ELF-1 (cell line): ENCODE measurements around the gene CSTF1.
A peak's percentile ranks its signal among the peaks of the same experiment; 100 is the strongest.

Source experiments
- DNase-seq: peaks from one replicate; pipeline ENCODE4 v3.0.0-alpha.2; 2016; ENCODE audit warnings: low read depth, low spot score

CSTF1 gene

DNA sequence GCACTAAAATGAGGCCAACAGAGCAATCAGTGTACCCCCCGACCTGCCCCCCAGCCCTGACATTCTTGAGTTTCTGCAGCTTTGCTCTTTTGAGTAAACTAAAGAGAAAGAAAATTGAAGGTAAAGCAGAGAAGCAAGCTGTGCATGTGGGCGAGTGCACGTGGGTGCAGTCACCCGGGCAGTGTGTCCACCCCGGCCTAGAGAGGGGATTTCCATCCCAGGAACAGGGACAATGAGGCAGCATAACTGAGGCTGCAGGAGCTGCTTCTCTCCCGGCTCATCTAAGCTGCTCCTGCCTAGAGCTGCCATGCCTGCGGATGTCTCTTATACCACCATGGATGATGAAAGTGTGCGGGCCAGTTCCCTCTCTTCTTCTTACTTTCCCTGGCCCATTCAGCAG, 36.4 kb downstream of the CSTF1 start:
- no peak for DNase-seq

DNA sequence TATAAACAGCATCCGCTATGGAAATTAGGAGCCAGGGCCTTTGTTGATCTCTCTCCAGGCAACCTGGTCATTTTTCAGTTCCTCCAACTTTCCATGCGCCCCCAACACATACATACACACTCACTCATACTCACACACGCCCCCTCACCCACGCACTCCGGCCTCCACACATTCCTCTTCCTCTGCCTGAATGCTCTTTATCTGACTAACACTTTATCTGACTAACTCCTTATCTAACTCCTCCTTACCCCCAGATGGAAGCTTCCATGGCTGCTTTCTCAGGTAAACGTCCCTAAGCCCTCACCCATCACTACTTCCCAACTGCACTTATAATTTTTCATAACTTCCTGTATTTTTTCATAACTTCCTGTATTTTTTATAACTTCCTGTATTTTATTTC, 37.1 kb downstream of the CSTF1 start:
- DNase-seq, result no peak

DNA sequence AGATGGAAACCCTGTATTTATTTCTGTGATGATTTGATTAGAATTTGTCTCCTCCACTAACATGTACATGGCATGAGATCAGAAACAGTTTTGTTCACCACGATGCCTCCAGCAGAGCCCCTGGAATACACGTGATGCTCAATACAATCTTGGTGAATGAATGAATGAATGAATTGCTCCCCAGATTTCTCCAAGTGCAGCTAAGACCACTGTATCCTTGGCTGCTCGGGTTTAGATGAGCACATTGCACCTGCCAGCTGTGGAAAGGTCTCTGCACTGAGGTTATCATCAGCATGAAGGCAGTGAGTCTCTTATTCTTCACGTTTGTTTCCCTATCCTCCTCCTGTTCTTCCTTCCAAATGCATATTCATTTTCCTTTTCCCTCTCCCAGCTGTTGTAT, 37.5 kb downstream of the CSTF1 start:
- DNase-seq, result no peak

DNA sequence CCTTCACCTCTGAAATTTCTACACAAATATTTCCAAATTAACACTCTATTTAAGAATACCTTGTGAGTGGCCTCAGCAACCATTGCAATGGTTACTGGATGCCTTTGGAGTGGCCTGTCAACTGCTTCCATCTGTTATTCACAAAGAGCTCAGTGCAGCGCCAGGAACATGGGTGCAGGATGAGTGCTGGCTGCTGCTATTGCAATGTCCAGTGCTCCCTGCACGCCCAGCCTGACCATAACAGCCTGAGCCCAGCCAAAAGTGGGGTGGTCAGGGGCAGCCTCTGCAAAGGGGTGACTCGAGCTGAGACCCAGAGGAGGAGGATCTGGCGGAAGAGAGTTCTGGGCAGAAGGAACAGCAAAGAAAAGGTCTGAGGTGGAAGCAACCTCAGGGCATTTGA, 38.0 kb downstream of the CSTF1 start:
- peak; percentile 23 for DNase-seq

DNA sequence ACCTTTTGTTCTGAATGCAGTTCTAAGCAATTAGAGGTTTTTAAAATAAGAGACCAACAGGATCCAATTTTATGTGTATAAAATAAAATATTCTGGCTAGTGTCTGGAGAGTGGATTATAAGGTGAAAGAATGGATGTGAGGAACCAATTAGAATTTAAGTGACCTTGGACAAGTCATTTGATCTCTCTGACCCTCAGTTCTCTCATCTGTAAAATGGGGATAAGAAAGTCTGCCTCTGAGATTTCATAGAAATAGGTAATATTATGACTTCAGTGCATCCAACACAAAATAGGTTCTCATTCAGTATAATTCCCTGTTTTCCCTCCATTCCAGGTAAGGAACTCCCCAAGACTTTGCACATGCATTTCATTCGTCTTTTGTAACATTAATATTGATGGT, 38.5 kb downstream of the CSTF1 start:
- DNase-seq, result no peak

DNA sequence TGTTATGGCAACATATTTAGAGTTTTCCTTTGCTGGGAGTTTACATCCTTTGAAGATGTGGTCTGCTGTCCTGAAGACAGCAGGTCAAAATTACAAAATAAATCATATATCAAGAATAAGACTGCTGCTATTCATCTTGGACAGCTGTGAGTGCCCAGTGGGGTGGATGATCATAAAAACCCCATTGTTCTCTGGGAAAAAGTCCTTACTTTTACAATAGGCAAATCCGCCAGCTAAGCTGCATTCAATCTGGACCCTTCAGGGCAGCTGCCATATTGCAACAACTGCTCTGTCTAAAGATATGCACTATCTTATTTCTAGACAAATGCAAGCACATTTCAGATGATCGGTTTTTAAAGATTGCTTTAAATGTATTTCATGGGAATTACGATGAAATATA, 39.0 kb downstream of the CSTF1 start:
- DNase-seq, result no peak

DNA sequence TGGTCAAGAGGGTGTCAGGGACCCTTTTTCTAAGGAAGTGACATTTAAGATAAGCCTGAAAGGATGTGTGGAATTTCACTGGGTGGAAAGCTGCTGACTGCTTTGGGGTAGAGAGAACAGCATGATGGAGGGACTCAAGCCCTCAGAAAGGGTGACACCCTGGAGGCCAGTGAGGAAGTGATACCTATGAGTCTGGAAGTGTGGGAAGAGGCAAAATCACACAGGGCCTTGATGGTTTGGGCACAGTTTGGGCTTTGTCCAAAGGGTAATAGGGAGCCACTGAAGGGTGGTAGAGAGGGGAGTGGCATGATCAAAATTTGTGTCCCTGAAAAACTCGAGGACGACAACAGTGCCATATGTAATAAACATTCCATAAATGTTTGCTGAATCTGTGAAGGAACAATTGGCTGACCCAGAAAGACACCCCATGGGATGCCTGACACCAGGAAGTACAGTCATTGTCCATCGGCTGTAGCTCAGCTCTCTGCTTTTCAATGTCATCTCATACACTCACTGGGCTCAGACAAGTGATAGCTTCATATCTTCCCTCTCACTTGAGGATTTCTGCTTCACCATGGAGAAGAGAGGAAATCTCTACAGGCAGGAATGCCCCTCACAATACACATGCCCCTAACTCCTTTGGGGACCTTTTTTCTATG, 40.9 kb downstream of the CSTF1 start:
- no peak for DNase-seq

DNA sequence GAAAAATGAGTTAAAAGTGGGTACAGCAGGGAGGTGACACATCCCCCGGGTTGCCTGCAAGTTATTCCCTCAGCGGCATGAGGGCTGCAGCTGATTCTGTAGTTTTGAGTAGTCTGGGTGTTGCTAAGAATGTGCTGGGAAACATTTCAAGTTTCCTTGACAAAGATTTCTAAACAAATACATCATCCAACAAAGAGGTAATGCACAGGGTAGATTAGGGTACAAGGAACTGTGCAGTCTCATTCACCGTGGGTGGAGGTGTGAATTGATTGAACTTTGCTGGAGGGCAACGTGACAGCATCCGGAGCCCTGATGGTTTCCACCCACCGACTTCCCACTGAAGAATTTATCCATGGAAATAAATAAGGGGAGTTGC, 41.4 kb downstream of the CSTF1 start:
- no peak for DNase-seq

DNA sequence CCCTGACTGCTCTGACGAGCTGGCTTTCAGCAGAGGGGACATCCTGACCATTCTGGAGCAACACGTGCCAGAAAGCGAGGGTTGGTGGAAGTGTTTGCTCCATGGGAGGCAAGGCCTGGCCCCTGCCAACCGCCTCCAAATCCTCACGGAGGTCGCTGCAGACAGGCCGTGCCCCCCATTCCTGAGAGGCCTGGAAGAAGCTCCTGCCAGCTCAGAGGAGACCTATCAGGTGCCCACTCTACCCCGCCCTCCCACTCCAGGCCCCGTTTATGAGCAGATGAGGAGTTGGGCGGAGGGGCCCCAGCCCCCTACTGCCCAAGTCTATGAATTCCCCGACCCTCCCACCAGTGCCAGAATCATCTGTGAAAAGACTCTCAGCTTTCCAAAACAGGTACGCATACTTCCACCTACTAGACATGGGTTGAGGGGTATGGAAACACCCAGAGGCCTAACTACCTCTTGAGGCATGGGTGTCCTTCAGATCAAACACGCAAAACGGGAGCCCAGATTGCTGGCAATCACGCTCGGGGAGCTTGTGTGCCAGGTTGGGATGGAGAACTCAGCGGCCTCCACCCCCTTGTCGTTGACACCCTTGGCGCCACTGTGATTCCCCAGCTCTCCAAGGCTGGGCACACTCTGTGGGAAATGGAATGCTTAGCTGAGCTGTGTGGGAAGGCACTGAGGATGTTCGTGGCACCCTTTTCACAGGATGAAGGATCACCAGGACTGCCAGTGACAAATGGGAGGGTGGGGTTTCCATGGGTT, 44.9 kb downstream of the CSTF1 start:
- DNase-seq, result no peak

DNA sequence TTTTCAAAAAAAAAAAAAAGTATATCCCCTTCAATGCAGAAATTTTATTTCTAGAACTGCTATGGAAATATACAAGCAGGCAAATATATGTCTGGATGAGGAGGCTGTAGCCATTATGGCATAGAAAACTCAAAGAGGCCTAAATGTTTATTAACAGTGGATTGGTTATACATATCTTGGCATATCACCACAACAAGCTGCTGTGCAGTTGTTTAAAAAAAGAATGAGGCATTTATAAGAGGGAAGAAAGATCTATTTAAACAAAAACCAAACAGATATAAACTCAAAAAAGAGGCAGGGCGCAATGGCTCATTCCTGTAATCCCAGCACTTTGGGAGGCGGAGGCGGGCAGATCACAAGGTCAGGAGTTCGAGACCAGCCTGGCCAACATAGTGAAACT, 45.8 kb downstream of the CSTF1 start:
- DNase-seq, result no peak

DNA sequence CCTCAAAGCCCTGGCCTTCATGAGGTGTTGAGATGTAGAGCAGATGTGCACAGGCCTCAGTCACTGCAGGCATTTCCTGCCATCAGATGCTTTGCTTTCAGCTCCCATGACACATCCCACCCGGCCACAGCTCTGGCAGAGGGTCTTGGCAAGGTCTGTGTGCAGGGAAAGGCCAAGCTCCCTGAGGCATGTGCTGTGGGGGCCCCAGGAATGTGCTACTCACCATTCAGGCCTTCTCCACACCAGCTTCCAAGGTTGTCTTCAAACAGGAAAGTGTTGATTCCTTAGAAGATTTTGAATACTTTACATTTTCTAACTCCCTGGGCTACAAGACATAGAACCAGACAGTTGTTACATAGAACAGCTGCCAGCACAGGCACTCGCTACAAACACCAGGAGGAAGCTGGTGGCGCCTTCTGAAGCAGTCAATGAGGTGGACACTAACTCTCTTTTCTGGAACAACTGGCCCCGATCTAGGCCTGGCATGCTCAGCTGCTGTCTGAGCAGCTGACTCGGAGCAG, 47.4 kb downstream of the CSTF1 start:
- DNase-seq, result peak; percentile 87

DNA sequence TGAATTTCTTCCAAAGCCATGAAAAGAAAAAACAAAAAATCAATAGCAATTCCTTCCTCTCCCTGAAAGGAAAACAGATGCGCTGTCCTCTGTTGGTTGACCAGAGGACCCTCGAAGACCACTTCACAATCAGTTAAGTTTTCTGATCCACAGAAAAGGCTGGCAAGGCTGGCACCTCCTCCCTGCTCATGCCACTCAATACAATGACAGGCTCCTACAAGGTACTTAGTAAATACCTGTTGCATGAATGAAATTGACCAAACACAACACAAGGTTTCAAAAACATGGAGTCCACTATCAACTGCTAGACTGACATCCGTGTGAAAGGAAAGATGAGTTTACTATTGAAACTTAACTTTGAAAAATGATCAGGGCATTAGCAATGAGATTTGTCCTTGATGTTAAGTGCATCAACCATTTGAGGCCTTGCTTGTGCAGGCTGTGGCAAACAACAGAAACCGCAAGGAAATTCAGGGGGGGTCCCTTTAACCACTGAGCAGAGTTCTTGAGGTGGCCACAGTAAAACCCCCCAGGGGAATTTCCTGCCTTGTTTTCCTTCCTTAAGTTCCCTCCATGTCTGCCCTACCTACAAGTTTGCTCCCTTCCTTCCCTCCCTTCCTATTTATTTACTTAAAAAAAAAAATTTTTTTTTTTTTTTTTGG, 48.0 kb downstream of the CSTF1 start:
- no peak for DNase-seq

DNA sequence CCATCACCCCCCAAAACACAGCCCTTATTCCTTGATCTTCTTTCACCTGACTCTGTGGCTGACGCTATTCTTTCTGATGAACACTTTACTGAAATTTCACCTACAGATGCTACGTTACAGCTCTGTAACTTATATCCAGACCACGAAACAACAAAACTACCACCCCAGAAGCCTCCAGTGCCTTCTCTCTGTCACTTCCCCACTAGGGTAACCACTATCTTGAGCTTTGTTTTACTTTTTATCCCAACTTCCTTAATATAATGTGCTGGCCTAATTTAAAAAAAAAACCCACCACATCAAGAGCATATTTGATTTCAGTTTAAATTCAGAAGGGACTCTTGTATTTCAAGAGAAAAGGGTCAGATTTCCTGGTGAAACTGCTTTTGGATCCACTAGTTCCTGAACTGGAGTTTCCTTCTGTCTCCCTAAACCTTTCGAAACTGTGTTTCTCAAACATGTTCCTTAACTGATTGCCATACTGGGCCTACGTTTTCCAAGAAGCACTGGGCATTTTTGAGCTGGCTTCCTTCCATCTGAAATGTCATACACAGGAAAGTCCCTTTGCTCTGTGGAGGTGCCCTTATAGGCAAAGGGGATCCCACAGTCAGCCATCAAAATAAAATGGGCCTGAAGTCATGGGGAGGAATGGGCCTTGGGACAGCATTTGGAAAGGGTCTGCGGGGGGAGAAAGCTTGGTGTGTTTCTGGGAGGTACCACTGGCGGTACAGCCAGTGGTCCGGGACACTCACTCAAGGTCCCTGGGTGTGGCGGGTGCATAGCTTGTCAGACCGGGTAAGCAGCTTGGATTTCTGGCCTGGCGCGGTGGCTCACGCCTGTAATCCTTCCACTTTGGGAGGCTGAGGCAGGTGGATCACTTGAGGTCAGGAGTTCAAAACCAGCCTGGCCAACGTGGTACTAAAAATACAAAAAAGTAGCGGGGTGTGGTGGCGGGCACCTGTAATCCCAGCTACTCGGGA, 50.2 kb downstream of the CSTF1 start:
- DNase-seq, result no peak

DNA sequence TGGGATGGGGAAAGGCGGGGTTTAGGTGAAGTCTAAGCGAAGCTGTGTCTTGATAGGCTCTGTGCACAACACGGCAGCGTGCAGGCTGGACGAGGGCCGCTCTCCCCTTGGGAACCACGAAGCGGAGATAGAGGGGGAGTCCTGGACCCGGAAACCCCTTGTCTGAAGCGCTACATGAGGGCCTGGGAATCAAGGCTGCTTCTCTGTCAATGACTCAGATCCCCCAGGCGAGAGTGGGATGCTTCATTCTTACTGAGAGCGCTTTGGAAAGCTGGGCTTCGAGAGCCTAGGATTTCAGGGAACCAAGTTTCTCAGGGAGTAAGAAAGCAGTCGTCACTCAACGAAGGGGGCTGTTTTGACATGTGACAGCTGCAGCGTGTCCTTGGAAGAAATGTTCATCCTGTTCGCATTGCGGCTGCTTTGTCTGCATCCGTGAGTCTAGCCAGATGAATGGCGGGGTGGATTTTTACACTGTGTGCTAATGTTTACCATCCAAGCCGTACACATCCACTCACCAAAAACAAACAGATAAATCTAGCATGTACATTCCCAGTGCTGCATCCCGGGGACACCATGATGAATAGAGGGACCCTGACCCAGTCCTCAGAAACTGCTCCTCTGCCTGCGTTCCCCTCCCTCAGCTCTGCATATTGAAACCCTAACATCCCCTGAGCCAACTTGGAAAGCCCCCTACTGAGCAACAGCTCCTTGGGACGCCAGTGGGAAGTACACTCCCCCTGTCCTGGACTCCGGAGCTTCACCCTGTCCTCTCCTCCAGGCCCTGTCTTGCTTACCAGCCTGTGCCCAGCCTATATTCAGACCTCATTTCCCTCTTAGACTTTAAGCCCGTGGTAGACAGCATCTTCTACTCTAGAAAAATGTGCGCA, 51.5 kb downstream of the CSTF1 start:
- peak; percentile 32 for DNase-seq

DNA sequence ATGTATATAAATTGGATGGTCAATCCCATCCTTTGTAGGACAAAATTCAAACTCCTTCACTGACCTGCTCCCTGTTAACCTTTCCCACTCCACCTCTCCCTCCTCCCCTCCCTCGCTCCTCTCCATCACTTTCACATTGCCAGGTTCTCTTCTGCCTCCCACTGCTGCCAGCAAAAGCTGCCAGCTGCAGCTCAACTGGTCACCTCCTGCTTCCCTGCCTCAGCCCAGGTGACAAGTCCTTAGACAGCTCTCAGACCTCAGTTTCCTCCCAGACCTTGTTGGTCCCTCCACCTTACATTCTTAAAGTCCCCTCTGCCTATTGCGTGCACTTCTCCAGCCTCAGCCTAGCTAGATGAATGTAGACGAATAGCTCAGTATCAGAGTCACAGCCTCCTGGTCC, 52.7 kb downstream of the CSTF1 start:
- no peak for DNase-seq

DNA sequence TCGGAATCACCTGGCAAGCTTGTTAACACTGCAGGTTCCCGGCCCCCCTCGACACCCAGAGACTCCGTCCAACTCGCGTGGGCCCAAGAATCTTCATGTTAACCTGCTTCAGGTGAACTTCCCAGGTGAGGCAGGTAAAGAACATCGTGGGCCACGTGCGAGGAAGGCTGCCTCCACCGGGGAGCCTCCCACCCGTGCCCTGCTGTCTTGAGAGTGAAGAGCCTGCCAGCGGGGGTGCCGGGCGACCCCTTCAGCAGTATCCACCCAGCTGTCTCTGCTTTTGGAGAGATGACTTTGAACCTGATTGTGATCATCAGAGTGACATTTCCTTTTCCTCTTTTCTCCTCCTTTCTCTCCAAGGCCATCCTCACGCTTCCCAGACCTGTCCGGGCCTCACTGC, 53.1 kb downstream of the CSTF1 start:
- DNase-seq, result no peak

DNA sequence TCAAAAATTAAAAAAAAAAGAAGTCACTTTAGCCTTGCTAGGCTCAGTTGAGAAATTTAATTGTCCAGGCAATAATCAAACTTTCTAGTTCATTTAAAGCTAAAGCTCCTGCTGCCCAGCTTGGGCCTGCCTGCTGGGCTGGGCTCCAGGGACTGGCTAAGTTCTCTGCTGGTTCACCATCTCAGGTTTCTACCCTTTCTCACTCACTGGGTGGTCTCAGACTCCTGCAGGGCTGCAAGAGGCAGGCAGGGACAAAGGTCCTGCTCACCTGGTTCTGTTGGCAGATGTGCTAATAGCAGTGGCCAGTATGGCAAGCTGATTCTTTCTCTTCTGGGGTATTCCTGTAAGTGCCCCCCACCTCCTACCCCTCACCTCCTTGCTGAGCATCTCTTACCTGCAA, 54.8 kb downstream of the CSTF1 start:
- DNase-seq, result peak; percentile 30

DNA sequence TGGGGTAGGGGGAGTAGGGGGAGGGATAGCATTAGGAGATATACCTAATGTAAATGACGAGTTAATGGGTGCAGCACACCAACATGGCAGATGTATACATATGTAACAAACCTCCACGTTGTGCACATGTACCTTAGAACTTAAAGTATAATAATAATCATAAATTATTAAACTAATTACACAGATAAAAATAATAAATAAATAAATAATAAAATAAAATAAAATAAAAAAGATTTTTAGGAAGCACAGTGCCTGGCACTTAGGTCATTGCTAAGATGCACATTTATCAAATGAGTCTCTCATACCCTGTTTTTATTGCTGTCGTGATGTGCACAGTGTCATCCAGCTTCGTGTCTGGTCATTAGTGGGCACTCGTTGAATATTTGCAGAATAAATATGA, 57.0 kb downstream of the CSTF1 start:
- no peak for DNase-seq

DNA sequence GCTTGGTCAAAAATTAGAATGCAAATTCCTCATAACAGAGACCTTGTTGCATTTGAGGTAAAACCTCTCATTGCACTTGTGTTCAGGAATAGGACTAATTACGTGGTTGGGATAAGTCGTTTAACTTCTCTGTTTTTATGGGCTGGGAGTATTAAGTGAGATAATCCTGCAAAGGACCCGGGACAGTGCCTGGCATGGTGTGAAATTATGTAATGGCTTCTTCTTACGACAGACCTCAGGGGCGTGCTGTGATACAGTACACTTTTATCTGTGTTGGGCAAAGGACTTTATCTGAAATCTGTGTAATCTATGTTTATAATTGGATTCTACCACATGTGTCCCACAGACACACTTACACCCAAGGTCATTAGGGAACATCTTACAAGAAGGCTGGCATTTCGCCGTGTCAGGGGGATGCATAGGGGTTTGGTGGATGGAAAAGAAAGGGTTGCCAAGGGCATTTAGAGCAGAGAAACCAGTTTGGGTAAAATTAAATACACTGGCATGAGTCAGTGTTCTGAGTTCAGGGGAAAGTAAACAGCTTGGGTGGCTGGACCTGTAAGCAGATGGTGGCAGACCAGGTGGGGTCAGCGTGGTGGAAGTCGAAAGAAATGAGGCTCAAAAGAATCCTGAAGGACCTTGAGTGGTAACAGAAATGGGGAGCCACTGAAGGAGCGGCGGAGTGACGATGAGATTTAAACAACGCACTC, 58.8 kb downstream of the CSTF1 start:
- no peak for DNase-seq

DNA sequence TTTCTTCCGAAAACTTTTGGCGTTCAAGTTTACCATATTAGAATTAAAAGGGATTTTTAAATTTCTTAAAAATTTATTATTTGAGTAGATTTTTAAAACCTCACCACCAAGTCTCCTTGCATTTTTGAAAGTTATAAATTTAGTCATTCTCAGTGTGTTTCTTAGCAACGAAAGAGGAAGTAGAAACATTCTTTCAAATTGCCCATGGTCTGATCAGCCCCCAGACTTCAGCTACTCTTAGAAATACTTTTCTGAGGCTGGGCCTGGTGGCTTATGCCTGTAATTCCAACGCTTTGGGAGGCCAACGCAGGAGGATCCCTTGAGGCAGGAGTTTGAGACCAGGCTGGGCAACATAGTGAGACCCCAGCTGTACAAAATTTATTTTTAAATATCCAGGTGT, 60.9 kb downstream of the CSTF1 start:
- DNase-seq, result no peak
